HG02981 (cell line): Measurements from ENCODE around the gene TIMM10.
"Not testable (repeated sequence)": the region's sequence is repeated elsewhere in the genome, so short reads cannot be mapped to it uniquely, and the experiment has no call there.

Experiments used
- ATAC-seq: cut with Tn5 transposase; IDR thresholded peaks from one replicate; pipeline ENCODE4 v1.9.1; 2021; ENCODE audit warnings: mild to moderate bottlenecking, moderate library complexity; ENCODE audit not compliant: unreplicated experiment

The TIMM10 gene

DNA sequence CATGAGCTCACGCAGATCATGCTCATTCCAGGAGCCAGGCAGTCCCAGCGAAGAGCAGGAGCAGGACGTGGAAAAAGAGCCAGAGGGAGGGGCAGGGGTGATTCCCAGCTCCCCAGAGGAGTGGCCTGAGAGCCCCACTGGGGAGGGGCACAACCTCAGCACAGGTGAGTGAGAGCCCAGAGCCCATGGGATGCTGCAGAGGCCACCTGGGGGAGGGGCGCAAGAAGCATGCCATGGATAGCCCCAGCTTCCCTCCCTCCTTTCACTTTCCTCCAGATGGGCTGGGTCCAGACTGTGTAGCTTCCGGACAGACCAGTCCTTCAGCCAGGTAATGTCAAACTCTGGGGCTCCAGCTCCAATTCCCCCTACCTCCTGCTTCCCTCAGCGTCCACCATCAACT lies 13.0 kb upstream of the TIMM10 start:
- no peak for ATAC-seq

DNA sequence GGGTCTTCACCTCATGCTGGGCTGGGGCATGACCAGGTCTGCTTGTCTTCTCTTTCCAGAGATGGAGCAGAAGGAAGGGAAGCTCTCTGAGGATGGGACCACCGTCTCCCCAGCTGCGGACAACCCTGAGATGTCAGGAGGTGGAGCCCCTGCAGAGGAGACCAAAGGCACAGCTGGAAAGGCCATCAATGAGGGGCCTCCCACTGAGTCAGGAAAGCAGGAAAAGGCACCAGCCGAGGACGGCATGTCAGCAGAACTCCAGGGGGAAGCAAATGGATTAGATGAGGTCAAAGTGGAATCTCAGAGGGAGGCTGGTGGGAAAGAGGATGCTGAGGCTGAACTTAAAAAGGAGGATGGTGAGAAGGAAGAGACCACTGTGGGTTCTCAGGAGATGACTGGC lies 12.0 kb upstream of the TIMM10 start:
- ATAC-seq, result no peak

DNA sequence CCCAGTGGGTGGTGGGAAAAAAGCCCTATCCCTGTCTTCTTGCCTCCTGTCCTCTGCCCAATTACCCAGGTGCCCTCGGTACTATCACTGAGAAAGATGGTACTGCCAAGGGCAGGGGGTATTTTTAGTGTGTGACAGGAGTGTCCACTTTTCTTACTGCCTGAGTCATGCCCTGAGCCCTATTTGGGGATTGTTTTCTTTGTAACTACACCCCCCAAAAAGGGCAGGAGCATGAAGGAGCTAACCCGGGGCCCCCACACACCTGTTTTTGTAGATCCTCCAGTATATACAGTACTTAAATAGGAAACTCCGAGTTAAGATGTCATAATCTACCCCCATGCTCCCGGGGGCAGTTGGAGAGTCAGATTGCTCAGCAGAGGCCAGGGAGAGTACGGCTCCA lies 10.6 kb upstream of the TIMM10 start:
- ATAC-seq, result no peak

DNA sequence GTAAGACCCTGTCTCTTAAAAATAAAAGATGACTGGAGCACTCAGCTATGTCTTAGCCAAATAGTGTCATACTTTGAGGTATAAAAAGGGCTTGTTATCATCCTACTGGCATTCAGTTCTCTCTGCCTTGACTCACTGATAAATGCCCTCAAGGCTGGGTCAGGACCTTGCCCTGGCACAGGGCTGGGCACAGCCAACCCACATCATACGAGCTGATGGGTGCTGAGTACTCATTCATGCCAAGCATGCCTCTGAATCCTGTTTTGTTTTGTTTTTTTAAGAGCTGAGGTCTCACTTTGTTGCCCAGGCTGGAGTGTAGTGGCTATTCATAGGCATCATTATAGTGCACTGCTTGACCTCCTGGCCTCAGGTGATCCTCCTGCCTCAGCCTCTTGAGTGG lies 8.8 kb upstream of the TIMM10 start:
- no peak for ATAC-seq

DNA sequence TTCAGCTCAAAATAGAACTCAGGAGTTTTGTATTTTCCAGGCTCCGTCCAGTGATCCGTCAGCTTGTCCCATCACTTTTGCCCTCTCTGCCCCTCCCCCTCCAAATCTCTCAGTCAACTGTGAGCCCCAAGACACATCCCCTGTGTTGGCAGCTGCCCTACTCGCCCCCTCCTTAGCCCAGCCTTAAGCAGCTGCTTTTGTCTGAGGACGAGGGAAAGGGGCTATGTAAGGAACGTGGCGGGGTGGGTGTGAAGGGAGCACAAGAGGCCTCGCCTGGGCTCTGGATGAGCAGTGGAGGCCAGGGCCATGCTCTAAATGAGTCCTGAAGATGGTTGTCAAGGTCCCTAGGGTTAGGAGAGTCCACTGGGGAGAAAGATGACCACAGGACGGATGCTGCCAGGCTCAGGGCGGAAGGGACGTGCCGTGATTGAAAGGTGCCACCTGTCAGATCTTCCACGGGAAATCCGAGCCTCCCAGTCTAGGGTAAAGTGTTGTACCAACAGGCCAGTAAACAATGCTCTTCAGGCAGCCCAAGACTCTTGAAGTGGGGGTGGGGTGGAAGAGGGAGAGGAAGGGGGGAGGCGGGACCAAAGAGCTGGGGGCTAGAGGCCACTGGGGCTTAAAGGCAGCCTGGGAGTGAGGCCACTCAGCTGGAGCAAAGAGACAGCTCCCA lies 6.5 kb upstream of the TIMM10 start, which contains the start of gene SMTNL1:
TSS of gene SMTNL1 (plus strand) at position 649 of the 673 bp plus-strand sequence. CDS start 5,048 bp downstream, outside the sequence.
- ATAC-seq, result no peak

DNA sequence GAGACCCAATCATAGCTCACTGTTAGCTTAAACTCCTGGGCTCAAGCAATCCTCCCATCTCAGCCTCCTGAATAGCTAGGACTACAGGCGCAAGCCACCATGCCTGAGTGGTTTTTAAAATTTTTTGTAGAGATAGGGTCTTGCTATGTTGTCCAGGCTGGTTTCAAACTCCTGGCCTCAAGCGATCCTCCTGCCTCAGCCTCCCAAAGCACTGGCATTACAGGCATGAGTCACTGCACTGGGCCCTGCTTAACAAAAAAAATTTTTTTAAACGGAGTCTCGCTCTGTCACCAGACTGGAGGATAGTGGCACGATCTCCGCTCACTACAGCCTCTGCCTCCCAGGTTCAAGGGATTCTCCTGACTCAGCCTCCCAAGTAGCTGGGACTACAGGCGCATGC lies 3.9 kb upstream of the TIMM10 start:
- ATAC-seq, result not testable (repeated sequence)

DNA sequence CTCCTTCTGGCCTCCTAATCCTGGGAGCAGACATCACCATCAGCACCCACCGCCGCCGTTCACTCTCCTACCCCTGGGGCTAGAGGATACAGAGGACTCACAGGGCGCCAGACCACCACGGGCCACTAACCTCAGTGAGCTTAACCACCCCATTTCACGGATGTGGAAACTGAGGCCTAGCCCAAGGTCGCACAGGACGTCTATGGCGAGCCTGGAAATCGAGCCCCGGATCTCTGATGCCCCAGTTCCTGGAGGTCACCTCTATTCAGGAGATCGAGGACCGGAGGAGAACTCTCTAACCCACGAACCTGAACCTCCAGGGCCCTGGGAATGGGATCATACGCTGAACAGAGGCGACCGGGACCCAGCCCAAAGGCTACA lies 349 bp downstream of the TIMM10 start:
- ATAC-seq, result no peak

DNA sequence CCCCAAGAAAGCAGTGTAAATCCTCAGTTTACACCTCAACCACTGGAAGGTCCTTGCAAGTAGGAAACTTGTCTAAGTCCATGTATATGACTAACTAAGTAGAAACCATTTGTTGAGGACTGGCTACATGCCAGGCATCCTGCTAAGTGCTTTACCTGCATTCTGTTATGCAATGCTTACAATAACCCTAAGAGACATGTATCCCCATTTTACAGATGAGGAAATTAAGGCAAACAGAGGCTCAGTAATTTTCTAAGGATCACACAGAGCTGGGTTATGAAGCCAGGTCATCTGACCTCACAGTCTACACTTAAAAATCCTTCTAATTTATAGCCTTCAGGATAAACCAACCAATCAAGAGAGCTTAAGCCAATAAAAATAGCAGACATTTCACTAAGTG lies 1.5 kb downstream of the TIMM10 start:
- ATAC-seq, result no peak

DNA sequence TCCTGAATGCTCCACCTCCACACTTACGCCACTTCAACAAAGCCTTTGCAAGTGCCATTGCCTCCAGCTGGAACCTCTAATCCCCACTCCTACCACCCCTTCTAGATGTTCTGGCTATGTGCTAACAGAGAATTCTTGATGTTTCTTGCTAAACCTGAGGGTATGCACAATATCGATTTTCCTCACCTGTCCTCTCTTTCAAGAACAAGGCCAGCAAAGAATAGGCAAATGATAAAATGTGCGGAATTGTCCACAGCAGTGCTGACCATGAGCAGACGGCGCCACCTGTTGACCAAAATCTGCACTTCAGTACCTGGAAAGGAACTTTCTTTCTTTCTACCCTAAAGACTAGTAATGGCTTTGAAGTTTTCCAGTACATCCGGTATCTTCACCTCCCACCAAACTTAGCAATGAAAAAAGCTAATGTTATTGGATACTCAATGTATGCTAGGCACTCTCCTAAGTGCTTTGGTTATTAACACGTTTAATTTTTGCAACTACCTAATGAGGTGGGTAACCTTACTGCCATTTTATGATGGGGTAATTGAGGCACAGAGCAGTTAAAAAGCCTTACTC lies 3.4 kb downstream of the TIMM10 start:
- ATAC-seq, result no peak

DNA sequence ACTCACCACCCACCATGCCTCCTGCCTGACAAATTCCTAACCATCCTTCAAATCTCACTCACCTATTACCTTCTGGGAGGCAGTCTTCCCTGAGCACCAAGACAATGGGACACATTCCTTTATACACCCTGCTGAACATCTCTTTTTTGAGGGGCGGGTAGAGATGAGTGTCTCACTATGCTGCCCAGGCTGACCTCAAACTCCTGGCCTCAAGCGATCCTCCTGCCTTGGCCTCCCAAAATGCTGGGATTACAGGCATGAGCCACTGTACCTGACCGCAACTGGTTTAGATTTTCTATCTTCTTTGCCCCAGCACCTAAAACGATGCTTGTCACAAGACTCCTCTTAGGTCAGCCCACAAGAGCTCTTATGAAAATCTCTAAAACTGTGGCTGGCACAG lies 7.1 kb downstream of the TIMM10 start:
- no peak for ATAC-seq

DNA sequence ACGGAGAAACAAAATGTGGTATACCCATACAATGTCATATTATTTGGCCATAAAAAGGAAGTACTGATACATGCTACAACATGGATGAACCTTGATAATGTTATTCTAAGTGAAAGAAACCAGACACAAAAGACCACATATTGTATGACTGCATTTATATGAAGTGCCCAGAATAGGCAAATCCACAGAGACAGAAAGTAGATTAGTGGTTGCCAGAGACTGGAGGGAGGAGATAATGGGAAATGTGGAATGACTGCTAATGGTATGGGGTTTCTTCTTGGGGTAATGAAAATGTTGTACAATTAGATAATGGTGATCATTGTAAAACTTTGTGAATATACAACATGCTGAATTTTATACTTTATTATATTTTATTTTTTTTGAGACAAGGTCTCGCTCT lies 9.4 kb downstream of the TIMM10 start:
- no peak for ATAC-seq

DNA sequence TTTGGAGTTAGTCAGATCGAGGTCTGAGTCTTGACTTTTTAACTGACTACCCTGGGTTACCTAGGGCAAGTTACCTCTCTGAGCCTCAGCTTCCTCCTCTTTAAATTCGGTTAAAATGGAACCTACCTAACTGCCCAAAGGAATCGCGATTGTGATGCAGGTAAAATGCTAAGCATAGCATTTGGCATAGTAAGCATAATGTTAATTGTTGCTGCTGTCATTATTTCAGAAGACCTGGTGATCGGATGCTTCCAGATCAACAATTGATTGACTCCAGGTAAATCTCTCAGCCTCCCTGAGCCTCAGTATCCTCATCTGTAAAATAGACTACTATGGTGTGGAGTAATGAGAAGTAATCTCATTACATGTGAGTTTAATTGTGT lies 14.5 kb downstream of the TIMM10 start:
- ATAC-seq, result no peak

DNA sequence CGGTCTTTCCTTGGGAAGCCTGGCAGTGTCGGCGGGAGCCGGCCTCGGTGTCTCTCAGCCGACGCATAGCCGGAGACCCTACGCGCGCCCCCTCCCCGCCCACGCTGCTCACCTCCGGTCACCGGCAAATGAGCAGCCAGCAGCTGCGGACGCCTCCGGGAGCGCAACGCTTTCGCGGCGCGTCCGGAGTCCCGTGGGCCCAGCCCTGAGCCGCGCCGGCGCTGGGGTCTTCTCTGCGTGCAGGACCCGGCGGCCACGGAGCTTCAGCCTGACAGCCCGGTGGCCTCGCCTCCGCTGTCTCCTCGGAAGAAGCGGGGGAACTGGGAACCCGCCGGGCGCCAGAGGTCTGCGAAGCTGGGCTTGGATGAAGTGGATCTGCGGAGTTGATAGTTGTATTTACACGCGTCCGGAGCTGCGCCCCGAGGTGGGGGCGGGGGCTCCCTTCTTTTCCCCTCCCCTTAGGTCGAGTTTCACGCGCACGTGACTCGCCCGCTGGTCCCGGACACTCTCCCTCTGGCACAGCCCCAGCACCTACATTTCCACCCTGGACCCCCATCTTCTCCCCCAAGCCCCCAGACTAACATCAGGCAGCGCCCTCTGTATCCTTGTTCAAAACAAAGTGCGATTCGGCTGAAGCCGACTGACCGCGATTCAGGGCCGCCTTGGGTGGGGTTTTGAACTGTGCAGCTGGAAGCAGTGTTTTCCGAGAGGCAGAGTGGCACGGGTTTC lies 15.1 kb downstream of the TIMM10 start, which contains the start of gene SLC43A1:
TSS of gene SLC43A1 (minus strand) at position 371 of the 729 bp plus-strand sequence. CDS start 1,591 bp downstream, outside the sequence.
- no peak for ATAC-seq

DNA sequence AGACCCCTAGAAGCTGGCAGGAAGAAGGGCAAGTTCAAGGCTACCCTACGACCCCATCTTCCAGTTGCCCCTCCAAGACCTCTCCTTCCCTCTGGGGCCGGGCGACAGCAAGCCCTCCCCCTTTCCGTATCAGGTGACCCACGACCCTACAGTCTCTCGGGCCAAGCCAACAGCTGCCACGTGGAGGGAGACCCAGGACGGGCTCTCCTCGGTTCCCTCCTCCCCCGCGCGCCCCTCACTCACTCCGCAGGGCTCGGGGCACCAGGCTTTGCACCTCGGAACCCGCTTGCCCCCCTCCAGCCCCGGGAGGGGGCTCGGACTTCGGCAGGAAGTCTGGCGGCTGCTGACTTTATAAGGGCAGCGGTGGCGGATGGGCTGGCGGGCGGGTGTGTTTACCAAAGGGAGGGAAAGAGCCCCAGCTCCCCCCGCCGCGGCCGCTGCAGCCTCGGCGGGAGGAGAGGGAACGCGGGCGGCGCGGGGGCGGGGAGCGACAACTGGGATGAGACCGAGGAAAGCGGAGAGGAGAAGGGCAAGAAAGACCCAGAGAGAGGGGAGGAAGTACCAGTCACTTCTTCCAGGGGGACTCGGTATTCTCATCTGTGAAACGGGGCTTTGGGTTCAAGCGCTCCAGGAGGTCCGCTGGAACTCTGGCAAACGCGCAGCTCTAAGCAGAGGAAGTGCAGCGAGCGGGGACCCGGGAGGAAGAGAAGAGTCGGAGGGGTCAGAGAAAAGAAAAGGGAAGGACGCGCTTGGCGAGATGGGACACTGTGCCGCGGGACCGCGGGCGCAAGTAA lies 15.8 kb downstream of the TIMM10 start:
- no peak for ATAC-seq

DNA sequence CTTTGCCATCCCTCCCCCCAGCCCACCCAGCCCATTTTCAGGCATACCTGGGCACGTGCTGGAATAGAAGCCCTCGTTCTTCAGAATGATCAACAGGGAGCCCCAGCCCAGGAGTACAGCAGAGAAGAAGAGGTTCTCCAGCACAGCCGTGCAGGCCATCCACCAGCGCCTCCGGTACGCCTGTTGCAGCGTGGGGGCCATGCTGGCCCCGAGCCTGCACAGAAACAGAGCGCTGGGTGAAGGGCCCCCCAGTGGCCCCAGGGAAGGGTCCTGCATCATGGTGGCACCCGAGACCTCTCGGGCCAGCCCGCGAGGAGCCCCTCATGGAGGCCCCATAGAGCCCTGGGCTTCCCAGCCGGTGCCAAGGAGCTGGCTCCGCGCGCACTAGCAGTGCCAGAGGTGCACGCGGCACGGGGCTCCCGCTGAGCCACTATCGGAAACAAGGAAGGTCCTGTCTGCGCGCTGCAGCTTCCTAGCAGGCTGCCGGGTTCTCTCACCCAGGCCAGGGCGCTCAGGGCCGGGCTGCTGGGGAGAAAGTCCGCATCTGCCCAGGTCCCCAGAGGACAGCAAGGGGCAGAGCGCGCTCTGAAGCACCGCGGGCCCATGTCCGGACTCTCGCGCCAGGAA lies 16.5 kb downstream of the TIMM10 start:
- ATAC-seq, result no peak

DNA sequence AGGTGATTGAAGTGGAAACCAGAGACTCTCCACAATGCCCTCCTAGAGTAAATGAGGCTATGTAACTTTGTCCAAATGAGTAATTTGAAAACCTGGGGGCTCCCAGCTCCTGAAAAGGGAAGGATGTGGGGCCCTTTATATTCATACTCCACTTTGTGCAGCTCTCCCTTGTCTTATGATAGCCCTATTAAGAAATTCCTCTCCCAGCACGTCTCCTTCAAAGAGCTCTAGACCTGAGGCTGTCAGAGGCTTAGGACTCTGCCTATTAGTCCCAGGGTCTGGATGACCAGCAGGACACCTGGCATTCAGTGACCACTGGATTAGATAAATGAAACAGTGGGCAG lies 17.1 kb downstream of the TIMM10 start:
- ATAC-seq, result no peak

DNA sequence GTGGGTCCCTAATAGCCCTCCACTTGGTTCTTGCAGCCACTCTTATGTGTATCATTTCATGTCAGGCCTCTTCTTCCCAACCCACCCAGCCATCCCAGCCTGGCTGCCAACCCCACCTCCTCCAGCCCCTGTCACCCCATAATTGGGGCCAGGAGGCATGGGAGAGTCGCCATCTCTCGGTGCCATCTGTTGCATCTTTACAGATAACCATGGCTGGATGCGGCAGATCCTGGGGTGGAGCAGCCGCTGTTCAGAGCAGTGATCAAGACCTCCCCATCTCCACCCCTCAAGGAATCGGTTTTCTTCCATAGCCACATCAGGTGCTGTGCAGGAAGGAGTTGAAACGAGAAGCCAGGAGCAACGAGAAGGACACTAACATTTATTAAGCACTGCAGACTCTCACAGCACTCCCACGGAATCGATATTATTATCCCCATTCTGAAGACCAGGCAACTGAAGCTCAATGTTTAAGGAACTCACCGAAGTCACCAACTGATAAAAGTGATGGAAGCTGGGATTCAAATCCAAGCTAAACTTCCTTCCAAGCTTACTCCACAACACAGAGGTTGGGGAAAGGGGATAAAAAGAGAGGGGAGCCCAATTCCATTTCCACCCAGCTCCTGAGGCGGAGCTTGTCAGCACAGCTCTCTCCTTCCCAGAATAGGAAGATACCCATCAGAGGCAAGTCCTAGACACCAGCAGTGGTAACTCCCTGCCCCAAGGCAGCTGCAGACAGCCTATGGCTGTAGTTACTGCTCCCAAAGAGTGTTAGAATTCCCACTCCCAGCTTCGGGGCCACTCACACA lies 17.7 kb downstream of the TIMM10 start:
- ATAC-seq, result no peak

DNA sequence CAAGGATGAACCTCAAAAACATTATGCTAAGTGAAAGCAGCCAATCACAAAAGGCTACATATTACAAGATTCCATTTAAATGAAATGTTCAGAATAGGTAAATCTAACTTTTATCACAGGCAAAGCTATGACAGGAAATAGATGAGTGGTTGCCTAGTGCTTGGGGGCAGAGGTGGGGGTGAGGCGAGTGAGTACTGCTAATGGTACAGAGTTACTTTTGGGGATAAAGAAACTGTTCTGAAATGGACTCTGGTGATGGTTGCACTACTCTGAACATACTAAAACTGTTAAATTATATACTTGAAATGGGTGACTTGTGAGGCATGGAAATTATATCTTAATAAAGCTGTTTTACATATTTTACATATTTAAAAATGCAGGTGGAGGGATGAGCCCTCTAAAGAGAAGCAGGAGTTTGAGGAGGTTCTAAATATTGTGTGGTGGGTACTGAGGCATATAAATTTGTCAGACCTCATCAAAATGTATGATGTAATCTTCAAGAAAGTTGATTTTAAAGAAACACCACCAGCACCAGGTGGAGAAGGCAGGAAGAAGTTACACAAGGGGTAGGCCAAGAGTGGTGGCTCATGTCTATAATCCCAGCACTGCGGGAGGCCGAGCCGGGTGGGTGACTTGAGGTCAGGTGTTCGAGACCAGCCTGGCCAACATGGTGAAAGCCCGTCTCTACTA lies 18.7 kb downstream of the TIMM10 start:
- no peak for ATAC-seq

DNA sequence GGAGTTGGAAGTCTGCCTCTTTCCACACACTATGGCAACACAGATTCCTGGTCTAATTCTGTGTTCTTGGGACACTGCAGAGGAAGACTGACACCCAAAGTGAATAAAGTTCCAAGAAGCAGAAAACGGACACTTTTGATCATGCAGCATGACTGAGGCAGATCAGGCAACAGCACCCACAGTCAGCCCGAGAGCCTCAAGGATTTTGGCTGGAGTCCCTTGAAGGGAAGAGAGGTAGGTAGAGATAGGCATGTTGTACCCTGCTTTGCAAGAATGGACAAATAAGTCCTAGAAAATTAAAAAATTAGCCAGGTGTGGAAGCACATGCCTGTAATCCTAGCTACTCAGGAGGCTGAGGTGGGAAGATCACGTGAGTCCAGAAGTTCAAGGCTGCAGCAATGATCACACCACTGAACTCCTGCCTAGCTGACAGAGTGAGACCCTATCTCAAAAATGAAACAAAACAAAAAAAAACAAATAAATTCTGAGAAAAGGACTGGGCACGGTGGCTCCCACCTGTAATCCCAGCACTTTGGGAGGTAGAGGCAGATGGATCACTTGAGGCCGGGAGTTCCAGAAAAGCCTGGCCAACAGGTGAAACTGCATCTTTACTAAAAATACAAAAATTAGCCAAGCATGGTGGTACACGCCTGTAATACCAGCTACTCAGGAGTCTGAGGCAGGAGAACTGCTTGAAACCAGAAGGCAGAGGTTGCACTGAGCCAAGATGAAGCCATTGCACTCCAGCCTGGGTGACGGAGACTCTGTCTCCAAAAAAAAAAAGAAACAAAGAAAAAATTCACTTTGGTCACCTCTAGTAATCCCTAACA lies 22.0 kb downstream of the TIMM10 start:
- no peak for ATAC-seq
